HepG2 (cell line): Measurements from ENCODE around the gene OGFR. TPM values are rescaled to one million over a fixed set of nuclear protein-coding genes. Genes with fewer than 3 reads are reported as not detected.

Source experiments
- ATAC-seq: fragments of 200-7000 bp; cut with Tn5 transposase; 3 replicates; pipeline ENCODE4 v1.9.1; 2020; ENCODE audit warnings: mild to moderate bottlenecking, moderate library complexity
- BruUV-seq: library from RNA; stranded (reverse); fragments of 400-500 nt; replicated peaks from 2 replicates; lab custom pipeline; 2021; lab: Mats Ljungman, UMichigan
- CTCF ChIA-PET: fragments of 300-600 bp; formaldehyde crosslinking; extraction: SDS; loops from one replicate; lab custom pipeline; 2021; ENCODE audit warnings: low total read pairs, inconsistent platforms, low intra/inter-chr PET ratio; lab: Yijun Ruan, JAX
- POLR2A ChIA-PET: fragments of 350-600 bp; sonication (Branson Sonifier 250); formaldehyde crosslinking; loops from one replicate; lab custom pipeline; 2020; ENCODE audit warnings: antibody characterized with exemption, inconsistent platforms; lab: Yijun Ruan, JAX
- DNase-seq: peaks from one replicate; pipeline ENCODE4 v3.0.0-alpha.2; 2015; ENCODE audit warnings: low spot score
- FAIRE-seq: peaks from 3 replicates; lab custom pipeline; 2011; peaks lifted over from hg19 to GRCh38; lab: Jason Lieb, UNC
- H2AFZ ChIP-seq: one replicate; pipeline ENCODE4 v1.6.1; 2011; ENCODE audit warnings: low read length, inconsistent platforms
- H3K27ac ChIP-seq: fragments of 300-600 bp; 3 replicates; pipeline ENCODE4 v1.8.0; 2011; ENCODE audit warnings: mixed run types, mild to moderate bottlenecking, mixed read lengths, low read length, inconsistent platforms; ENCODE audit not compliant: insufficient read depth; ENCODE audit errors: extremely low read length
- H3K27me3 ChIP-seq, 2 experiments: fragments of 200-600 bp in 1 of 2; 2 replicates in 1 of 2; 3 replicates in 1 of 2; pipeline versions ENCODE4 v1.6.0 to v1.8.0; 2011; ENCODE audit warnings: low read length in 2 of 2, mild to moderate bottlenecking in 2 of 2, moderate library complexity in 2 of 2, inconsistent platforms in 1 of 2; ENCODE audit not compliant: insufficient read depth in 2 of 2, control insufficient read depth in 1 of 2
- H3K36me3 ChIP-seq, 2 experiments: fragments of 200-600 bp in 1 of 2; replicated peaks in 1 of 2; 2 replicates in 1 of 2; 3 replicates in 1 of 2; pipeline versions ENCODE4 v1.5.1 to v1.8.0; 2011; ENCODE audit warnings: low read length in 2 of 2, inconsistent platforms in 1 of 2; ENCODE audit not compliant: insufficient read depth in 2 of 2, control insufficient read depth in 1 of 2
- H3K4me1 ChIP-seq: 2 replicates; pipeline ENCODE4 v1.5.1; 2012; ENCODE audit warnings: low read length, inconsistent platforms; ENCODE audit not compliant: insufficient read depth
- H3K4me2 ChIP-seq: 2 replicates; pipeline ENCODE4 v1.6.0; 2011; ENCODE audit warnings: low read depth, low read length, inconsistent platforms
- H3K4me3 ChIP-seq, 3 experiments: fragments of 200-600 bp in 1 of 3; sonication (generic), shearing (Covaris generic) in 1 of 3; replicated peaks in 1 of 3; 2 replicates each; pipeline ENCODE4 v1.5.1; 2011 to 2016; ENCODE audit warnings: low read length in 3 of 3, inconsistent platforms in 2 of 3, low read depth in 2 of 3, mild to moderate bottlenecking in 2 of 3, control low read depth in 1 of 3, mixed read lengths in 1 of 3; ENCODE audit not compliant: insufficient read depth in 1 of 3
- H3K79me2 ChIP-seq: one replicate; pipeline ENCODE4 v1.6.1; 2011; ENCODE audit warnings: low read length, inconsistent platforms; ENCODE audit not compliant: insufficient read depth
- H3K9ac ChIP-seq: 2 replicates; pipeline ENCODE4 v1.6.0; 2011; ENCODE audit warnings: mild to moderate bottlenecking, low read depth, low read length, inconsistent platforms; ENCODE audit not compliant: insufficient read depth
- H3K9me3 ChIP-seq: 2 replicates; pipeline ENCODE4 v1.5.1; 2012; ENCODE audit warnings: mild to moderate bottlenecking, low read length
- H4K20me1 ChIP-seq: 2 replicates; pipeline ENCODE4 v1.6.0; 2011; ENCODE audit warnings: inconsistent platforms, mild to moderate bottlenecking, low read length, moderate library complexity; ENCODE audit not compliant: insufficient read depth
- PCBP2 ChIP-seq: fragments of 200-400 bp; formaldehyde crosslinking; optimal IDR thresholded peaks from 2 replicates; pipeline ENCODE3; 2018; ENCODE audit warnings: low read length, low read depth; ENCODE audit not compliant: poor library complexity, severe bottlenecking
- THAP7 ChIP-seq: sonication (generic); formaldehyde crosslinking; IDR thresholded peaks from 2 replicates; pipeline ENCODE4 v1.8.1; 2023; ENCODE audit warnings: mild to moderate bottlenecking, missing genetic modification reagents
- ZNF407 ChIP-seq: sonication (generic); formaldehyde crosslinking; IDR thresholded peaks from one replicate; pipeline ENCODE4 v1.5.1; 2020; ENCODE audit warnings: mild to moderate bottlenecking, missing genetic modification reagents; ENCODE audit errors: not compliant biosample characterization
- ZNF414 ChIP-seq: sonication (generic); formaldehyde crosslinking; IDR thresholded peaks from 2 replicates; pipeline ENCODE4 v1.5.0; 2020; ENCODE audit warnings: missing genetic modification reagents
- ZNF484 ChIP-seq: sonication (generic); formaldehyde crosslinking; IDR thresholded peaks from 2 replicates; pipeline ENCODE4 v1.5.1; 2020; ENCODE audit warnings: mild to moderate bottlenecking, low read depth, missing genetic modification reagents, borderline replicate concordance
- ZNF687 ChIP-seq: sonication (generic); formaldehyde crosslinking; IDR thresholded peaks from 2 replicates; pipeline ENCODE4 v1.5.1; 2020; ENCODE audit warnings: mild to moderate bottlenecking, missing genetic modification reagents, moderate library complexity
- ZSCAN20 ChIP-seq: sonication (generic); formaldehyde crosslinking; IDR thresholded peaks from 2 replicates; pipeline ENCODE4 v1.4.0; 2020; ENCODE audit warnings: missing genetic modification reagents, mild to moderate bottlenecking, borderline replicate concordance
- WGBS: methylation state at CpG from one replicate; pipeline ENCODE4 v1.1.6; 2017; ENCODE audit warnings: low lambda C conversion rate; 5-methylcytosine and 5-hydroxymethylcytosine counted together
- in situ Hi-C: cut with HindIII; loops from 2 replicates; pipeline ENCODE4 v1.10.0; 2017; ENCODE audit warnings: low pct_unique_long_range_greater_than_20kb; ENCODE audit not compliant: extremely low pct_ligation_motif_present
- intact Hi-C: fragments of 100-400 bp; cut with micrococcal nuclease; formaldehyde crosslinking; loops from one replicate; pipeline ENCODE4 v1.10.0; 2022; ENCODE audit not compliant: unreplicated experiment
- polyA plus RNA-seq, 8 experiments: library from polyadenylated mRNA; depleted of rRNA in 3 of 8; stranded (reverse) in 7 of 8; unstranded in 1 of 8; fragments of >200 nt; fragmentation: Illumina TruSeq in 4 of 8; extraction: Trizol in 4 of 8; gene quantifications; 2 replicates each; pipeline versions ENCODE4 v1.2.1 to v1.2.3, GENCODE V29; 2011 to 2016; ENCODE audit warnings: low read depth in 4 of 8, missing spikeins in 1 of 8, mixed read lengths in 1 of 8; ENCODE audit not compliant: insufficient read depth in 1 of 8
- total RNA-seq, 5 experiments: library from RNA; depleted of rRNA; stranded (reverse); fragments of >200 nt; fragmentation: Illumina TruSeq; extraction: Trizol; gene quantifications; 2 replicates each; pipeline ENCODE4 v1.2.3, GENCODE V29; 2016; ENCODE audit warnings: low read depth in 1 of 5

Gene OGFR
- total and polyA plus RNA-seq, 2 of the 13 experiments (the other 11 are each of a cell fraction or from before 2014, with no cell fraction given): 47.7 to 81.8 TPM

- Histone ChIP-seq H3K79me2 (no peaks in the 10 kb centered on the region), H3K36me3 (no peaks in the 10 kb centered on the region), H3K9me3 (no peaks in the 10 kb centered on the region), H2AFZ (no peak overlapping the region), H3K4me3 (no peak overlapping the region), H4K20me1 (no peaks in the 10 kb centered on the region; the same call in 1 of the 2 replicates), H3K9ac (no peak overlapping the region), H3K27ac (no peak overlapping the region), H3K27me3 (peaks cover 13 to 69% of the 10 kb centered on the region in 2 experiments), H3K4me1 (peaks cover 17% of the 10 kb centered on the region), H3K4me2 (no peak overlapping the region)
- intact Hi-C loops (no loop called here), in situ Hi-C loops (no loop called here)
- BruUV-seq: no TSS peak
- ATAC-seq: no peak
- no peak for FAIRE-seq
- WGBS: 5% methylated on average over 10 of the region's 10 CpGs
- ChIA-PET CTCF (no interaction called here), POLR2A (no interaction called here)
- no peak for DNase-seq
- TF ChIP-seq ZNF484 (CRISPR knock-in tag) (no peak), ZSCAN20 (CRISPR knock-in tag) (no peak), ZNF687 (CRISPR knock-in tag) (peak; percentile 22; the same call in 1 of the 2 replicates), PCBP2 (peak; percentile 31), ZNF414 (CRISPR knock-in tag) (no peak), ZNF407 (CRISPR knock-in tag) (no peak), THAP7 (CRISPR knock-in tag) (no peak)
Observed at GRCh38 chr20:62755817-62756724, 48.6 kb upstream of the OGFR start.
